Measurements from ENCODE around the gene LRRC38. TPM values are rescaled to one million over a fixed set of nuclear protein-coding genes. Genes with fewer than 3 reads are reported as not detected.

The LRRC38 gene
- total RNA-seq, 1 experiment from 2014 or later: not detected

GRCh38 chr1:13505020-13505419 lies 8.8 kb downstream of the LRRC38 start:
- Mint-ChIP-seq H3K27ac (ENCODE audit: low read depth, unreplicated experiment) (no peak overlapping the region), H3K27me3 (ENCODE audit: insufficient read depth, unreplicated experiment) (no peaks in the 10 kb centered on the region), H3K4me3 (ENCODE audit: unreplicated experiment) (no peak overlapping the region), H3K36me3 (ENCODE audit: insufficient read depth, unreplicated experiment) (no peaks in the 10 kb centered on the region), H3K9me3 (ENCODE audit: unreplicated experiment) (no peaks in the 10 kb centered on the region), H3K4me1 (ENCODE audit: insufficient read depth, unreplicated experiment) (peaks cover 11% of the 10 kb centered on the region)
- intact Hi-C loops (cut with micrococcal nuclease): no loop called here
- ChIA-PET CTCF (no interaction called here), POLR2A (no interaction called here)
- no TSS peak for BruUV-seq (replicated peaks)
- no peak for DNase-seq (ENCODE audit: unreplicated experiment)
- TF ChIP-seq CTCF (IDR thresholded peaks at IDR 0.05; ENCODE audit: unreplicated experiment): no peak

DNA sequence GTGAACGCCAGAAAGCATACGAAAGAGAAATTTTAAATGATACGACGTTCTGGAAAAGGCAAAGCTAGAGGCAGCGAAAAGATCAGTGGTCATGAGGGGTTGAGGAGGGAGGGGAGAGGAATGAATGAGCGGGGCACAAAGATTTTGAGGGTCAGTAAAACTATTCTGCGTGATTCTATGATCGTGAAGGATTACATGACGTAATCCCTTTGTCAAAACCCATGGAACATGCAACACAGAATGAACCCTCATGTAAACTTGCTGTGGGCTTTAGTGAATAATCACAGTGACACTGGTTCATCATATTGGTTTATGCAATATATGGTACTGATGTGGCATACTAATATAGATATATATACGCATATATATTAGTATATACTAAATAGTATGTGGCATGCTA lies 13.0 kb downstream of the LRRC38 start:
- intact Hi-C loops (cut with micrococcal nuclease): no loop called here
- Mint-ChIP-seq H3K36me3 (ENCODE audit: insufficient read depth, unreplicated experiment) (no peaks in the 10 kb centered on the region), H3K27ac (ENCODE audit: low read depth, unreplicated experiment) (peak overlapping the region; percentile 4), H3K4me1 (ENCODE audit: insufficient read depth, unreplicated experiment) (peaks cover 11% of the 10 kb centered on the region), H3K4me3 (ENCODE audit: unreplicated experiment) (no peak overlapping the region), H3K27me3 (ENCODE audit: insufficient read depth, unreplicated experiment) (no peaks in the 10 kb centered on the region), H3K9me3 (ENCODE audit: unreplicated experiment) (no peaks in the 10 kb centered on the region)
- no TSS peak for BruUV-seq (replicated peaks)
- POLR2A ChIA-PET: no interaction called here
- TF ChIP-seq CTCF (IDR thresholded peaks at IDR 0.05; ENCODE audit: unreplicated experiment): no peak
- no peak for DNase-seq (ENCODE audit: unreplicated experiment)
- CTCF ChIA-PET: no interaction called here

DNA sequence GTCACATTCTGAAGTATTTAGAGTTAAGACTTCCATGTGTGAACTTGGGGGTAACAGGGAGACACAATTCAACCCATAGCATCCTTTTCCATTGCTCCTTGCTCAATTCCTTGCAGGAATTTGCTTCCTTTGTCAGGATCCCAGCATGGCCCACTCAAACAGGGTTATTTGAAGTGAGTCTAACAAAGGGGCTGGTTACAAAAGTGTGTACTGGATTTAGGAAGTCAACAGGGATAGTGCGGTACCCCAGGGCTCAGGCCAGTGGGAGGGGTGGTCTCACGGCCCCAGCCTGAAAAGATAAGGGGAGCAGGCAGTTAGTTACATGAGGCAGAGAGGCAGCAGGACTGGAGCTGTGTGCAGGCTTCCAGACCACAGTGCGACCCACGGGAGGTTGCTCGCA lies 14.4 kb downstream of the LRRC38 start:
- no peak for DNase-seq (ENCODE audit: unreplicated experiment)
- Mint-ChIP-seq H3K36me3 (ENCODE audit: insufficient read depth, unreplicated experiment) (no peaks in the 10 kb centered on the region), H3K27me3 (ENCODE audit: insufficient read depth, unreplicated experiment) (no peaks in the 10 kb centered on the region), H3K4me1 (ENCODE audit: insufficient read depth, unreplicated experiment) (peaks cover 5% of the 10 kb centered on the region), H3K27ac (ENCODE audit: low read depth, unreplicated experiment) (no peak overlapping the region), H3K4me3 (ENCODE audit: unreplicated experiment) (no peak overlapping the region), H3K9me3 (ENCODE audit: unreplicated experiment) (no peaks in the 10 kb centered on the region)
- no peak for TF ChIP-seq CTCF (IDR thresholded peaks at IDR 0.05; ENCODE audit: unreplicated experiment)
- ChIA-PET POLR2A (interaction anchor here (0.5 kb wide), 1 partner anchor 428 kb away, joined by 5 read pairs; no protein-coding TSS in a partner anchor), CTCF (interaction anchor here (0.6 kb wide), 1 partner anchor 9 kb away, joined by 3 read pairs; no protein-coding TSS in a partner anchor)
- BruUV-seq (replicated peaks): no TSS peak
- intact Hi-C loops (cut with micrococcal nuclease): no loop called here

GRCh38 chr1:13498553-13498952 lies 15.2 kb downstream of the LRRC38 start:
- CTCF ChIA-PET: interaction anchor here (0.6 kb wide), 1 partner anchor 227 kb away, joined by 3 read pairs; no protein-coding TSS in a partner anchor
- intact Hi-C loops (cut with micrococcal nuclease): no loop called here
- no TSS peak for BruUV-seq (replicated peaks)

More at GRCh38 chr1:13498553-13498952, 15.2 kb downstream of the LRRC38 start:
- no peak for DNase-seq (ENCODE audit: unreplicated experiment)
- H3K9me3 Mint-ChIP-seq (ENCODE audit: unreplicated experiment): no peaks in the 10 kb centered on the region
- POLR2A ChIA-PET: no interaction called here
- no peak overlapping the region for H3K27ac Mint-ChIP-seq (ENCODE audit: low read depth, unreplicated experiment)
- no peak overlapping the region for H3K4me3 Mint-ChIP-seq (ENCODE audit: unreplicated experiment)
- no peaks in the 10 kb centered on the region for H3K36me3 Mint-ChIP-seq (ENCODE audit: insufficient read depth, unreplicated experiment)
- no peaks in the 10 kb centered on the region for H3K27me3 Mint-ChIP-seq (ENCODE audit: insufficient read depth, unreplicated experiment)
- H3K4me1 Mint-ChIP-seq (ENCODE audit: insufficient read depth, unreplicated experiment): no peaks in the 10 kb centered on the region
- TF ChIP-seq CTCF (IDR thresholded peaks at IDR 0.05; ENCODE audit: unreplicated experiment): no peak
